Lower lobe of right lung (tissue), 2 donors: ENCODE data around the gene GMDS. TPM values are rescaled to one million over a fixed set of nuclear protein-coding genes. Genes with fewer than 3 reads are reported as not detected.
"Not testable (repeated sequence)": the region's sequence is repeated elsewhere in the genome, so short reads cannot be mapped to it uniquely, and the experiment has no call there.

ENCODE experiments used
- ATAC-seq, 2 donors: fragments of 200-7000 bp; cut with Tn5 transposase; one replicate each; pipeline ENCODE4 v1.9.1; 2020 to 2022; ENCODE audit warnings: mild to moderate bottlenecking in 2 of 2, moderate library complexity in 2 of 2
- DNase-seq: peaks from one replicate; pipeline ENCODE4 v3.0.0-alpha.2; 2020
- H3K27ac ChIP-seq: fragments of 200-600 bp; one replicate; pipeline ENCODE4 v1.8.0; 2022
- H3K27me3 ChIP-seq: fragments of 200-600 bp; one replicate; pipeline ENCODE4 v1.8.0; 2022; ENCODE audit warnings: low read depth
- H3K36me3 ChIP-seq: fragments of 200-600 bp; one replicate; pipeline ENCODE4 v1.8.0; 2022; ENCODE audit warnings: mild to moderate bottlenecking
- H3K4me1 ChIP-seq: fragments of 200-600 bp; one replicate; pipeline ENCODE4 v1.8.0; 2022
- H3K4me3 ChIP-seq: fragments of 200-600 bp; one replicate; pipeline ENCODE4 v1.8.0; 2022; ENCODE audit warnings: mild to moderate bottlenecking
- H3K9me3 ChIP-seq: fragments of 200-600 bp; one replicate; pipeline ENCODE4 v1.8.0; 2022
- CTCF ChIP-seq: fragments of 200-600 bp; IDR thresholded peaks from one replicate; pipeline ENCODE4 v1.8.0; 2022; ENCODE audit warnings: antibody characterized with exemption, mild to moderate bottlenecking
- intact Hi-C: fragments of 100-400 bp; cut with DNase I; formaldehyde crosslinking; loops from one replicate; pipeline ENCODE4 v1.11.0; 2022
- total RNA-seq: library from RNA; stranded (reverse); fragmentation: NEBNext Ultra II Directional; extraction: Animal tissue kit (Norgen Biotek cat#: 25700); gene quantifications from one replicate; pipeline ENCODE4 v1.2.1, GENCODE V29; 2021
- donor health status: DM: no; HTN: yes; CAD: no; lungs with severe emphysema.

GMDS gene
- total RNA-seq, 1 donor from 2014 or later: 12.7 TPM

DNA sequence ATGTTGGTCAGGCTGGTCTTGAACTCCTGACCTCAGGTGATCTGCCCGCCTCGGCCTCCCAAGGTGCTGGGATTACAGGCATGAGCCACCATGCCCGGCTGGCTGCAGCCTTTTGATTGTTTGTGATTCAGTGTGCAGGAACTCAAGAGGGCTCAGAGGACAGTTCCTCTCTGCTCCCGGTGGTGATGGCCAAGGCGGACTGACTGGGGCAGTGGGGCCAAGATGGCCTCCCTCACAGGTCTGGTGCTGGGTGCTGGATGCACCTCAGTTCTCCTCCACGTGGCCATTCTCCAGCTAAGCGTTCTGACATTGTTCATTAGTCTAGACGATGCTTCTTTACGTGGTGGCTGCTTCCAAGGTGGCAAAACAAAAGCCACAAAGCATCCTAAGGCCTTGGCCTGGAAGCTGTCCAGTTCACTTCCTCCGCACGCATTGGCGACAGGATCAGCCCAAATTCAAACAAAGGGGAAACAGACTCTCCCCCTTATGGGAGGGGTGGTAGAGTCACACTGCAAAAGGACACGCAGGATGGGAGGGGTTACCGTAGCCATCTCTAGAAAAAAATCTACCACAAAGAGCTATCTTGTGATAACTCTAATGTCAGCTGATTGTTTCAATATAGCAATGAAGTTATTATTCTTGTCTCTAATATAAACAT is 488.8 kb downstream of the GMDS start:
- peak in 1 of 2 donors; percentile 34 for ATAC-seq
- no peak for DNase-seq
- Histone ChIP-seq H3K4me1 (no peaks in the 10 kb centered on the region), H3K27me3 (no peaks in the 10 kb centered on the region), H3K27ac (no peak overlapping the region), H3K9me3 (no peaks in the 10 kb centered on the region), H3K36me3 (no peaks in the 10 kb centered on the region), H3K4me3 (no peak overlapping the region)
- TF ChIP-seq CTCF: no peak
- intact Hi-C loops: no loop called here

DNA sequence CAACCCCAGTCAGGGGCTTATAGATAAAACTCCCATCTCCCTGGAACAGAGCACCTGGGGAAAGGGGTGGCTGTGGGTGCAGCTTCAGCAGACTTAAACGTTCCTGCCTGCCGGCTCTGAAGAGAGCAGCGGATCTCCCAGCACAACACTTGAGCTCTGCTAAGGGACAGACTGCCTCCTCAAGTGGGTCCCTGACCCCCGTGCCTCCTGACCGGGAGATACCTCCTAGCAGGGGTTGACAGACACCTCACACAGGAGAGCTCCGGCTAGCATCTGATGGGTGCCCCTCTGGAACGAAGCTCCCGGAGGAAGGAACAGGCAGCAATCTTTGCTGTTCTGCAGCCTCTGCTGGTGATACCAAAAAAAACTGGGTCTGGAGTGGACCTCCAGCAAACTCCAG is 494.3 kb downstream of the GMDS start:
- H3K36me3 ChIP-seq, intact Hi-C loops, DNase-seq, ATAC-seq, H3K4me1 ChIP-seq, H3K4me3 ChIP-seq, H3K9me3 ChIP-seq, H3K27ac ChIP-seq, H3K27me3 ChIP-seq: not testable (repeated sequence)

DNA sequence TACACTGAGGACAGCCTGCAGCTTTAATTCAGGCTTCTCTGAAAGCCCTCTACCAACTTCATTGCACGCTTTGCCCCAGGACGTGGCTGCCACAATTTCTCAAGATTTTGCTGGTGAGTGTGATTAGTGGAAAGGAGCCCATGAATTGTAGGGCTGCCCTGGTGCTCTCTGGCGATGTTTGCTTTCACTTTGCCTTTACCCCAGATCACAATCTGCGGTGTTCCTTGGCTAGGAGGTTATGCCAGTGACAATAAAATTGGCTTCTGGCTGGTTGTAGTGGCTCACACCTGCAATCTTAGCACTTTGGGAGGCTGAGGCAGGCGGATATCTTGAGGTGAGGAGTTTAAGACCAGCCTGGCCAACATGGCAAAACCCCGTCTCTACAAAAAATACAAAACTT is 496.4 kb downstream of the GMDS start:
- no peaks in the 10 kb centered on the region for H3K36me3 ChIP-seq
- H3K9me3 ChIP-seq: no peaks in the 10 kb centered on the region
- H3K27ac ChIP-seq: no peak overlapping the region
- no peak for TF ChIP-seq CTCF
- no peaks in the 10 kb centered on the region for H3K4me1 ChIP-seq
- no peak for ATAC-seq
- no peak overlapping the region for H3K4me3 ChIP-seq
- DNase-seq: no peak
- intact Hi-C loops: no loop called here
- H3K27me3 ChIP-seq: no peaks in the 10 kb centered on the region

- no peak overlapping the region for H3K27ac ChIP-seq
Measured at GRCh38 chr6:1747531-1747930, 497.9 kb downstream of the GMDS start.

DNA sequence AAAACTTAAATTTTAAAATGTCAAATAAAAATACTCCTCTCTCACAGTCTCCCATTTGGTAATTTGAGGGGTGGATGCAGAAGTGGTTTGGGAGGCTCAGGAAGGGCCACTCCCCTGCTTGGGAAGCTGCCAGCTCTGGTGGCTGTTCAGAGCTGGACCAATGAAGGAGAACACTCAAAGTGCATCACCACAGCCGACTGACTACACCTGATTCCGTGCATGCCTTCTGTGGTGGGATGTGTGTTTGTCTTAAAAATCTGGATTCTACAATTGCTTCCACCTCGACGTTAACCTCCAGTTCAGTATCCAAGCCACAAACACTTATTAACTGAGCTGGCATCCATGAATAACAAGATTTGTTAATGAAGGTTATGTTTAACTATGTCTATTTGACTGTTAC is 498.4 kb downstream of the GMDS start:
- Histone ChIP-seq H3K4me3 (no peak overlapping the region), H3K36me3 (no peaks in the 10 kb centered on the region), H3K4me1 (no peaks in the 10 kb centered on the region), H3K27me3 (no peaks in the 10 kb centered on the region), H3K27ac (no peak overlapping the region), H3K9me3 (no peaks in the 10 kb centered on the region)
- TF ChIP-seq CTCF: no peak
- intact Hi-C loops: no loop called here
- no peak for DNase-seq
- no peak for ATAC-seq

More at GRCh38 chr6:1747531-1747930, 497.9 kb downstream of the GMDS start:
- no peak for DNase-seq
- intact Hi-C loops: no loop called here
- TF ChIP-seq CTCF: no peak
- ATAC-seq: no peak
- H3K36me3 ChIP-seq: no peaks in the 10 kb centered on the region
- no peaks in the 10 kb centered on the region for H3K9me3 ChIP-seq
- no peaks in the 10 kb centered on the region for H3K4me1 ChIP-seq
- H3K4me3 ChIP-seq: no peak overlapping the region
- no peaks in the 10 kb centered on the region for H3K27me3 ChIP-seq

DNA sequence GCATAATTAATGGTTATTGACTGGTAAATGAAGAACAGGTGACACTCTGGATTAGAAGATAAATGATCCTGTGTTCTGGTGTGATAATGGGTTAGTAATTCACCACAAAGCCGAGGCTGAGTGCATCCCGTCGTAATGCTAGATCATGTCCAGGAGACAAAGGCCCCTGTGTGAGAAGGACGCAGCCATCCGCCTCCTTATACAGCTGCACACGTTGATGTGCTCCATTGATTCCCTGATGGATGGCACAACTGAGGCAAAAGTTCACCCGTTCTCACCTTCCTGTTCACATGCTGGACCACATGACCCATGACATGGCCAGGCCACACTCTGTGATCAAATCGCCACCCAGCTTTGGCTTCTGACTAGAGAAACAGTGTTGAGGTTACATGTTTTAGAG is 499.6 kb downstream of the GMDS start:
- ATAC-seq (no peak), DNase-seq (no peak)
- Histone ChIP-seq H3K4me3 (no peak overlapping the region), H3K36me3 (no peaks in the 10 kb centered on the region), H3K9me3 (no peaks in the 10 kb centered on the region), H3K27ac (no peak overlapping the region), H3K27me3 (no peaks in the 10 kb centered on the region), H3K4me1 (no peaks in the 10 kb centered on the region)
- no peak for TF ChIP-seq CTCF
- intact Hi-C loops: no loop called here
